Uterus (tissue), 2 donors: Measurements from ENCODE around the gene MYO6.

ENCODE experiments used
- POLR2A ChIP-seq, 2 donors: fragments of 450-650 bp; IDR thresholded peaks; one replicate each; pipeline ENCODE4 v1.6.1; 2016; ENCODE audit warnings: antibody characterized with exemption in 2 of 2, mild to moderate bottlenecking in 1 of 2, moderate library complexity in 1 of 2
- TF ChIP-seq, protein P1 (sequence below), 4 experiments: fragments of 200-600 bp in 2 of 4; fragments of 450-650 bp in 2 of 4; sonication (generic) in 2 of 4; IDR thresholded peaks; one replicate each; pipeline ENCODE4 v1.5.1; 2016 to 2019; ENCODE audit warnings: antibody characterized with exemption in 4 of 4, mild to moderate bottlenecking in 2 of 4, moderate library complexity in 1 of 4

DNA sequence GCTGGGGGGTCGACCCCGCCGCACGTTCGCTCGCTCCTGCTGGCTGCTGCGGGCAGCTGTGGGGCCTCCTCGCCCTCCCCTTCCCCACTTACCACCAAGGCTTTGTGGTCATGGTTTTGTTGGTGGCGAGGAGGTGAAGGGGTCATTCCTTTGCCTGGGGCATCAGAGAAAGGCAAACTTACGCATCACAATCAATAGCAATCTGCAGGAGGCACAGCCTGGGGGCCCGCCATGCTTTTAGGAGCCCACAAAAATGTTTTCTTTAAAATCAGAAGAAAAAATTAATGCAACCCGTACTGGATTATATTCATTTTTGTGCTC, 186.4 kb downstream of the MYO6 start:
- TF ChIP-seq, protein P1, sequence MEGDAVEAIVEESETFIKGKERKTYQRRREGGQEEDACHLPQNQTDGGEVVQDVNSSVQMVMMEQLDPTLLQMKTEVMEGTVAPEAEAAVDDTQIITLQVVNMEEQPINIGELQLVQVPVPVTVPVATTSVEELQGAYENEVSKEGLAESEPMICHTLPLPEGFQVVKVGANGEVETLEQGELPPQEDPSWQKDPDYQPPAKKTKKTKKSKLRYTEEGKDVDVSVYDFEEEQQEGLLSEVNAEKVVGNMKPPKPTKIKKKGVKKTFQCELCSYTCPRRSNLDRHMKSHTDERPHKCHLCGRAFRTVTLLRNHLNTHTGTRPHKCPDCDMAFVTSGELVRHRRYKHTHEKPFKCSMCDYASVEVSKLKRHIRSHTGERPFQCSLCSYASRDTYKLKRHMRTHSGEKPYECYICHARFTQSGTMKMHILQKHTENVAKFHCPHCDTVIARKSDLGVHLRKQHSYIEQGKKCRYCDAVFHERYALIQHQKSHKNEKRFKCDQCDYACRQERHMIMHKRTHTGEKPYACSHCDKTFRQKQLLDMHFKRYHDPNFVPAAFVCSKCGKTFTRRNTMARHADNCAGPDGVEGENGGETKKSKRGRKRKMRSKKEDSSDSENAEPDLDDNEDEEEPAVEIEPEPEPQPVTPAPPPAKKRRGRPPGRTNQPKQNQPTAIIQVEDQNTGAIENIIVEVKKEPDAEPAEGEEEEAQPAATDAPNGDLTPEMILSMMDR (IDR thresholded peaks at IDR 0.05), result no peak
- no peak for TF ChIP-seq POLR2A (IDR thresholded peaks at IDR 0.05)
